GM11168 (cell line): ENCODE data around the gene DDHD1.
"Not testable (repeated sequence)": the region's sequence is repeated elsewhere in the genome, so short reads cannot be mapped to it uniquely, and the experiment has no call there.

Experiments used
- in situ Hi-C: fragments of 300-500 bp; cut with MboI; formaldehyde crosslinking; loops from one replicate; pipeline ENCODE4 v1.12.0; 2022; ENCODE audit warnings: low sequenced_read_pairs; ENCODE audit not compliant: unreplicated experiment

Gene DDHD1

GRCh38 chr14:53152887-53153701 is at the start of gene DDHD1:
Gene DDHD1, minus strand, starts transcription at chr14:53153323. Its CDS starts 225 bp downstream, at chr14:53153098.
- in situ Hi-C loops: no loop called here

- in situ Hi-C loops: no loop called here
Measured at GRCh38 chr14:53195949-53196348, 42.8 kb upstream of the DDHD1 start.

- in situ Hi-C loops: no loop called here
Measured at GRCh38 chr14:53193193-53193592, 40.1 kb upstream of the DDHD1 start.

- in situ Hi-C loops: no loop called here
Measured at GRCh38 chr14:53192052-53192760, 39.1 kb upstream of the DDHD1 start.

- in situ Hi-C loops: no loop called here
Measured at GRCh38 chr14:53190938-53191337, 37.8 kb upstream of the DDHD1 start.

- in situ Hi-C loops: no loop called here
Measured at GRCh38 chr14:53187921-53188463, 34.9 kb upstream of the DDHD1 start.

- in situ Hi-C loops: no loop called here
Measured at GRCh38 chr14:53186532-53186931, 33.4 kb upstream of the DDHD1 start.

GRCh38 chr14:53183611-53184010 is 30.5 kb upstream of the DDHD1 start:
- in situ Hi-C loops: no loop called here

- in situ Hi-C loops: no loop called here
Measured at GRCh38 chr14:53183056-53183455, 29.9 kb upstream of the DDHD1 start.

GRCh38 chr14:53181463-53182081 is 28.4 kb upstream of the DDHD1 start:
- in situ Hi-C loops: not testable (repeated sequence)

GRCh38 chr14:53180272-53181221 is 27.4 kb upstream of the DDHD1 start:
- in situ Hi-C loops: no loop called here

GRCh38 chr14:53179486-53180005 is 26.4 kb upstream of the DDHD1 start:
- in situ Hi-C loops: not testable (repeated sequence)

GRCh38 chr14:53175375-53175774 is 22.3 kb upstream of the DDHD1 start:
- in situ Hi-C loops: no loop called here

GRCh38 chr14:53174918-53175317 is 21.8 kb upstream of the DDHD1 start:
- in situ Hi-C loops: no loop called here

- in situ Hi-C loops: no loop called here
Measured at GRCh38 chr14:53168786-53169185, 15.7 kb upstream of the DDHD1 start.

- in situ Hi-C loops: no loop called here
Measured at GRCh38 chr14:53167602-53168328, 14.6 kb upstream of the DDHD1 start.

- in situ Hi-C loops: no loop called here
Measured at GRCh38 chr14:53161758-53162435, 8.8 kb upstream of the DDHD1 start.

GRCh38 chr14:53156238-53156637 is 3.1 kb upstream of the DDHD1 start:
- in situ Hi-C loops: no loop called here
